HFFc6 (cell line): ENCODE results near the gene TMEM125. TPM values are rescaled to one million over a fixed set of nuclear protein-coding genes. Genes with fewer than 3 reads are reported as not detected.

Experiments used
- DNase-seq: peaks from one replicate; pipeline ENCODE4 v3.0.0-alpha.2; 2018
- H3K27ac Mint-ChIP-seq: 2 replicates; pipeline ENCODE4 v1.8.0; 2020; ENCODE audit warnings: mild to moderate bottlenecking, mixed read lengths
- H3K27me3 Mint-ChIP-seq: 2 replicates; pipeline ENCODE4 v1.8.0; 2021; ENCODE audit warnings: mild to moderate bottlenecking, moderate library complexity, mixed read lengths; ENCODE audit not compliant: insufficient read depth
- H3K36me3 Mint-ChIP-seq: 2 replicates; pipeline ENCODE4 v1.8.0; 2021; ENCODE audit warnings: low read depth, mixed read lengths
- H3K4me1 Mint-ChIP-seq: 2 replicates; pipeline ENCODE4 v1.8.0; 2020; ENCODE audit warnings: low read depth, mixed read lengths
- H3K4me3 Mint-ChIP-seq: 2 replicates; pipeline ENCODE4 v1.8.0; 2020; ENCODE audit warnings: mild to moderate bottlenecking, moderate library complexity, mixed read lengths
- H3K9me3 Mint-ChIP-seq: 2 replicates; pipeline ENCODE4 v1.8.0; 2020; ENCODE audit warnings: mild to moderate bottlenecking, mixed read lengths
- total RNA-seq, 6 experiments: library from RNA; stranded (reverse); fragmentation: NEBNext Ultra II Directional; extraction: Animal tissue kit (Norgen Biotek cat#: 25700); gene quantifications; 2 replicates in 1 of 6; 3 replicates in 5 of 6; pipeline ENCODE4 v1.2.3, GENCODE V29; 2021
- TF ChIP-seq, protein P1 (sequence below): fragments of 200-600 bp; sonication (generic); IDR thresholded peaks from 2 replicates; pipeline ENCODE4 v1.5.0; 2021; ENCODE audit warnings: antibody characterized with exemption, mild to moderate bottlenecking

TMEM125 gene
- total RNA-seq, 6 experiments from 2014 or later: not detected

DNA sequence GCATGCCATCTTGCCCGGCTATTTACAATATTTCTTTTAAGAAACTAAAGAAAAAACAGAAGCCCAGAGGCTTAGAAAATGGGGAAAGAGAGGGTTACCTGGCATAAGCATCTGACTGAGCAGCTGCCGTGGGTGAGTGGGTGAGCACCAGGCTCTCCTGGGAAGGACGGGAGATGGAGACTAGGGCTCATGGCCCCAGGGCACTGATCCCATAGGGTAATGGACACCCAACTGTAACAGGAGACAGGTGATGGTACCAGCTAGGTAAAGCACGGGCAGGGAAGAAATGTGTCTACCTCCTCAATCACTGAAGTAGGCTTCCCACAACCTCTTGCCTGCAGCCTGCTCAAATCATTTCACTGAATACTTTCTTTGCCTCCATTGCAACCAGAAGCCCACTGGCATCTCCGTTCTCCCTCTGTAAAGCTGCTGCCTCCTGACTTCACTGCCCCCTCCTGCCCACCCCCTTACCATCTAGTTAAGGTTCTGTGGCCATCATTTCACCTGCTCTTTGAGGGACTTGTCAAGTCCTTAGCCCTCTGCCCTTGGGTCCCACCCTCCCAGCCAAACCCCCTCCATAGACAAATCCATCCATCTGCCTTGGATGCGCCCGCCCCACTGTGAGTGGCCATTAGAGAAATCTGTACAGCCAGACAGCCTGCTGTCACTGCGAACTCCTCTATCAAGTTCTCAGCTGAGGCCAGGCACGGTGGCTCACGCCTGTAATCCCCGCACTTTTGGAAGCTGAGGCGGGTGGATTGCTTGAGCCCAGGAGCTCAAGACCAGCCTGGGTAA lies 6.2 kb downstream of the TMEM125 start:
- Mint-ChIP-seq H3K4me1 (peaks cover 10% of the 10 kb centered on the region), H3K27me3 (peaks cover 4% of the 10 kb centered on the region), H3K4me3 (no peak overlapping the region), H3K9me3 (no peaks in the 10 kb centered on the region), H3K36me3 (no peaks in the 10 kb centered on the region), H3K27ac (no peak overlapping the region)
- no peak for DNase-seq
- TF ChIP-seq, protein P1, sequence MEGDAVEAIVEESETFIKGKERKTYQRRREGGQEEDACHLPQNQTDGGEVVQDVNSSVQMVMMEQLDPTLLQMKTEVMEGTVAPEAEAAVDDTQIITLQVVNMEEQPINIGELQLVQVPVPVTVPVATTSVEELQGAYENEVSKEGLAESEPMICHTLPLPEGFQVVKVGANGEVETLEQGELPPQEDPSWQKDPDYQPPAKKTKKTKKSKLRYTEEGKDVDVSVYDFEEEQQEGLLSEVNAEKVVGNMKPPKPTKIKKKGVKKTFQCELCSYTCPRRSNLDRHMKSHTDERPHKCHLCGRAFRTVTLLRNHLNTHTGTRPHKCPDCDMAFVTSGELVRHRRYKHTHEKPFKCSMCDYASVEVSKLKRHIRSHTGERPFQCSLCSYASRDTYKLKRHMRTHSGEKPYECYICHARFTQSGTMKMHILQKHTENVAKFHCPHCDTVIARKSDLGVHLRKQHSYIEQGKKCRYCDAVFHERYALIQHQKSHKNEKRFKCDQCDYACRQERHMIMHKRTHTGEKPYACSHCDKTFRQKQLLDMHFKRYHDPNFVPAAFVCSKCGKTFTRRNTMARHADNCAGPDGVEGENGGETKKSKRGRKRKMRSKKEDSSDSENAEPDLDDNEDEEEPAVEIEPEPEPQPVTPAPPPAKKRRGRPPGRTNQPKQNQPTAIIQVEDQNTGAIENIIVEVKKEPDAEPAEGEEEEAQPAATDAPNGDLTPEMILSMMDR: no peak

DNA sequence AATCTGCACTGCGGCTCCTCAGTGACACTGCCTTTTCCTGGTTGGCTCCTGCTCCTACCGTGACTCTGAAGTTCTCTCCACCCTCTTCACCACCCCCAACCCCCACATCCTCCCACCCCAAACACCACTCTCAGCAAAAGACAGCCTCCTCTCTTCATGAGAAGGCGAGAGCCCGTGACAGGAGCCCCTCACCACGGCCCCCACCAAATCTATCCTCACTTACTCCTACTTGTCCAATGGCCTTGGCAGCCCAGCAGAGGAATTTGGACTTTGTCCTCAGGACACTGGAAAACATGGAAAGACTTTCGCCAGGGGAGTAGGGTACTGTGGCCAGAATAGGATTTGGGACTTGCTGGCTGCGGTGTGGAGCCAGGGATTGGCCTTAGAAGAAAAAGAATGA lies 6.9 kb downstream of the TMEM125 start:
- Mint-ChIP-seq H3K36me3 (no peaks in the 10 kb centered on the region), H3K27ac (no peak overlapping the region), H3K27me3 (peaks cover 4% of the 10 kb centered on the region), H3K9me3 (no peaks in the 10 kb centered on the region), H3K4me3 (no peak overlapping the region), H3K4me1 (peaks cover 10% of the 10 kb centered on the region)
- TF ChIP-seq, protein P1: no peak
- no peak for DNase-seq

DNA sequence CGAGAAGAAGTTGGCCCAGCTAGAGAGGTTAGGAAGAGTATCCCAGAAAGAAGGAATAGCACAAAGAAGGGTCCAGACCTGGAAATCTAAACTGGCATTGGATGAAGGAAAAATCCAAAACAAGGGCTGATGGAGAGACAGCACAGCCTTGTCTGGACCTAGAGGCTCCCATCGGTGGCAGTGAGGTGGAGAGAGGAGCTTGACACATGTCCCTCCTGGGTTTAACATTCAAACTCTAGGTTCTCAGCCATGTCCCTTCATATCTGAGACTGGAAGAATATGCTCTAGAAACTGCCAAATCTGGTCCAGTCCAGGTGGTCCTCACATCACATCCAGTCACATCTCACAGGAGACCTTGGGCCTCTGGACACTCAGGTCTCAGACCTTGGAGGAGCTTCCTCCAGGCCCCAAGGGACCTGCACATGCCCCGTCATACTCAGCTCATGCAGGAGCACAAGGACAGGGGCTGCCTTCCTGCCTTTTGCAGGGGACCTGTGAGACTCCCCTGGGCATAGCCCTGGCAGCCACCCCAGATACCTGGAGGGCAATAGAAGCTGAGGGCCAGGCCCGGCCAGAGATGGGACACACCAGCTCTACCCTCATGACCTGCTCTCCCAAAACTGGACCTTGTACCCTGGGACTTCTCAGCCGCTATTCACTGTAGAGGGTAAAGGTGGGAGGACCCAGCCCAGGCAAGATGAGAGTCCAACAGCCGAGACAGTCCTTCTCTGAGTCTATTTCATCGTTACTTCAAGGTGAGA lies 7.5 kb downstream of the TMEM125 start:
- Mint-ChIP-seq H3K9me3 (no peaks in the 10 kb centered on the region), H3K4me3 (no peak overlapping the region), H3K27me3 (peaks cover 4% of the 10 kb centered on the region), H3K36me3 (no peaks in the 10 kb centered on the region), H3K4me1 (peaks cover 10% of the 10 kb centered on the region), H3K27ac (no peak overlapping the region)
- TF ChIP-seq, protein P1: no peak
- no peak for DNase-seq

DNA sequence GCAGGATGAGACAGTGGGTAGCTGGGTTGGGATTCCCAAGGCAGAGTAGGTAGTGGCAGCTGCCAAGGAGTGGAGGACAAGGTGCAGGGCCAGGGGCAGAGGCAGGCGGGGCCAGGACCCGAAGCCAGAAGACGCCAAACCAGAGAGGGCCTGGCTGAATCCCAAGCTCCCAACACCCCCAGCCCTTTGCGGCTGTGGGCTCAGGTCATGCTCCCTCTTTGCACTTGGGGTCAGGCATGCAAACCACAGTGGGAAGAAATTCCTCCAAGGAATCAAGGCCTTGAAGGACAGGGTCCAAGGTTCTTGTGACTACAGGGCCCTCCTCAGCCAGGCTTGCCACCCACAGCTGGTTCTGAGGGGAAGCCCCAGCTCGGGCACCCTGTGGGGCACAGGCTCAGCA lies 9.4 kb downstream of the TMEM125 start:
- Mint-ChIP-seq H3K27ac (no peak overlapping the region), H3K4me3 (no peak overlapping the region), H3K4me1 (peaks cover 9% of the 10 kb centered on the region), H3K9me3 (no peaks in the 10 kb centered on the region), H3K27me3 (peaks cover 9% of the 10 kb centered on the region), H3K36me3 (no peaks in the 10 kb centered on the region)
- DNase-seq: no peak
- TF ChIP-seq, protein P1: no peak

DNA sequence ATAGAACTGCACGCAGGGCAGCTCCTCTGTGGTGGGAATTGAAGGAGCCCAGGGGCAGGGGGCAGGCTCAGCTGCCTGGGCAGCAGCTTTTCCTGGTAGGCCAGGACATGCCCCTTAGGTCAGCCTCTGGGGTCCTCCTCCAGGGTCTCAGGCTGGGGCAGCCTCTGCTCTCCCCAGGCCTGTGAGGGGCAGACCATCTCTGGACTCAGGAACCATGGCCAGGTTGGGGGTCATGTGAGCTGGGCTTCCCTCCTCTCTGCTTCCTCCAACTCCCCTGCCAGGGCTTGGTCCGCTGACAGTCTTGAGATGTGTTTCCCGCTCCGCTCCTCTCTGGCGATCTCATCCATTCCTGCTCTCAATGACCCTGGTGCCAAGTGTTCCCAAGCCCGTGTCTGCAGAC lies 9.9 kb downstream of the TMEM125 start:
- Mint-ChIP-seq H3K27me3 (peaks cover 13% of the 10 kb centered on the region), H3K27ac (no peak overlapping the region), H3K36me3 (no peaks in the 10 kb centered on the region), H3K4me3 (no peak overlapping the region), H3K9me3 (no peaks in the 10 kb centered on the region), H3K4me1 (peaks cover 4% of the 10 kb centered on the region)
- no peak for DNase-seq
- TF ChIP-seq, protein P1: no peak
